K562 (cell line): ENCODE data around the gene GAL3ST2. TPM values are rescaled to one million over a fixed set of nuclear protein-coding genes. Genes with fewer than 3 reads are reported as not detected.

Experiments
- ATAC-seq: fragments of 200-7000 bp; cut with Tn5 transposase; 3 replicates; pipeline ENCODE4 v1.9.1; 2020; ENCODE audit warnings: moderate library complexity
- BruUV-seq: library from RNA; stranded (reverse); fragments of 400-500 nt; replicated peaks from 2 replicates; lab custom pipeline; 2021; lab: Mats Ljungman, UMichigan
- CTCF ChIA-PET: fragments of 300-600 bp; formaldehyde crosslinking; extraction: SDS; loops from one replicate; lab custom pipeline; 2021; ENCODE audit warnings: low intra/inter-chr PET ratio; lab: Yijun Ruan, JAX
- POLR2A ChIA-PET: fragments of 300-600, 350-650 bp; sonication (Branson Sonifier 250); formaldehyde crosslinking; extraction: SDS; loops from one replicate; lab custom pipeline; 2021; ENCODE audit warnings: antibody characterized with exemption, inconsistent platforms; lab: Yijun Ruan, JAX
- DNase-seq, 4 experiments: peaks; one replicate each; pipeline versions ENCODE4 v3.0.0 to v3.0.0-alpha.2; 2011 to 2018; ENCODE audit warnings: low spot score in 3 of 4, mixed read lengths in 3 of 4; ENCODE audit errors: extremely low read depth in 1 of 4
- FAIRE-seq: peaks from 2 replicates; lab custom pipeline; 2011; peaks lifted over from hg19 to GRCh38; lab: Jason Lieb, UNC
- H2AFZ ChIP-seq: 2 replicates; pipeline ENCODE4 v1.6.0; 2011; ENCODE audit warnings: low read depth, low read length, control low read depth, inconsistent platforms
- H3K27ac ChIP-seq: fragments of 200-600 bp; 3 replicates; pipeline ENCODE4 v1.8.0; 2011; ENCODE audit warnings: low read depth, mild to moderate bottlenecking, control low read depth, inconsistent platforms, low read length, moderate library complexity, mixed read lengths; ENCODE audit errors: extremely low read depth
- H3K27me3 ChIP-seq, 2 experiments: fragments of 300-600 bp in 1 of 2; 2 replicates in 1 of 2; 3 replicates in 1 of 2; pipeline versions ENCODE4 v1.6.0 to v1.8.0; 2011; ENCODE audit warnings: inconsistent platforms in 2 of 2, low read length in 2 of 2, mild to moderate bottlenecking in 1 of 2, mixed read lengths in 1 of 2, moderate library complexity in 1 of 2; ENCODE audit not compliant: control insufficient read depth in 2 of 2, insufficient read depth in 2 of 2
- H3K36me3 ChIP-seq: fragments of 300-600 bp; 3 replicates; pipeline ENCODE4 v1.8.0; 2011; ENCODE audit warnings: mild to moderate bottlenecking, low read length, inconsistent platforms; ENCODE audit not compliant: control insufficient read depth, insufficient read depth
- H3K4me1 ChIP-seq, 2 experiments: fragments of 200-600 bp in 1 of 2; replicated peaks in 1 of 2; 2 replicates in 1 of 2; 3 replicates in 1 of 2; pipeline versions ENCODE4 v1.5.1 to v1.8.0; 2011; ENCODE audit warnings: inconsistent platforms in 2 of 2, low read length in 2 of 2, mild to moderate bottlenecking in 1 of 2, mixed read lengths in 1 of 2, moderate library complexity in 1 of 2; ENCODE audit not compliant: control insufficient read depth in 2 of 2, insufficient read depth in 2 of 2
- H3K4me2 ChIP-seq: 2 replicates; pipeline ENCODE4 v1.6.1; 2011; ENCODE audit warnings: low read length, control low read depth, inconsistent platforms, mixed read lengths; ENCODE audit not compliant: insufficient read depth
- H3K4me3 ChIP-seq: fragments of 200-600 bp; sonication (generic), shearing (Covaris generic); 2 replicates; pipeline ENCODE4 v1.5.1; 2016; ENCODE audit warnings: control low read depth, inconsistent platforms
- H3K79me2 ChIP-seq: fragments of 200-600 bp; 3 replicates; pipeline ENCODE4 v1.8.0; 2011; ENCODE audit warnings: low read length, inconsistent platforms; ENCODE audit not compliant: control insufficient read depth, insufficient read depth
- H3K9ac ChIP-seq, 2 experiments: 2 replicates each; pipeline versions ENCODE4 v1.6.0 to v1.6.1; 2011; ENCODE audit warnings: low read depth in 2 of 2, low read length in 2 of 2, control low read depth in 1 of 2, inconsistent platforms in 1 of 2, mild to moderate bottlenecking in 1 of 2, mixed read lengths in 1 of 2; ENCODE audit not compliant: insufficient read depth in 1 of 2
- H3K9me1 ChIP-seq: one replicate; pipeline ENCODE4 v1.6.0; 2011; ENCODE audit warnings: inconsistent platforms, mild to moderate bottlenecking, low read length, moderate library complexity; ENCODE audit not compliant: control insufficient read depth, insufficient read depth
- H3K9me3 ChIP-seq: replicated peaks from 2 replicates; pipeline ENCODE4 v1.5.1; 2011; ENCODE audit warnings: low read depth, low read length, inconsistent platforms; ENCODE audit not compliant: control insufficient read depth, insufficient read depth
- H4K20me1 ChIP-seq: replicated peaks from 2 replicates; pipeline ENCODE4 v1.6.1; 2011; ENCODE audit warnings: low read length, inconsistent platforms, mixed read lengths; ENCODE audit not compliant: control insufficient read depth, insufficient read depth
- EWSR1 ChIP-seq: fragments of 450-650 bp; IDR thresholded peaks from 2 replicates; pipeline ENCODE4 v1.6.1; 2018; ENCODE audit warnings: borderline replicate concordance, mild to moderate bottlenecking, low read depth, moderate library complexity; ENCODE audit not compliant: partially characterized antibody
- NFRKB ChIP-seq: fragments of 450-650 bp; IDR thresholded peaks from 2 replicates; pipeline ENCODE4 v1.6.1; 2016; ENCODE audit warnings: low read depth
- POU5F1 ChIP-seq: fragments of 150-350 bp; IDR thresholded peaks from 2 replicates; pipeline ENCODE4 v1.6.1; 2014; ENCODE audit warnings: borderline replicate concordance, low read length, low read depth, mild to moderate bottlenecking; ENCODE audit not compliant: partially characterized antibody
- SMAD3 ChIP-seq: fragments of 450-650 bp; formaldehyde crosslinking; conservative IDR thresholded peaks from 2 replicates; pipeline ENCODE4 v1.4.0; 2020; ENCODE audit warnings: mild to moderate bottlenecking
- TEAD2 ChIP-seq: fragments of 450-650 bp; IDR thresholded peaks from 2 replicates; pipeline ENCODE4 v1.6.1; 2016; ENCODE audit warnings: missing genetic modification characterization, control low read depth, missing compliant biosample characterization
- ZNF655 ChIP-seq: fragments of 250-450 bp; sonication (Bioruptor Pico); IDR thresholded peaks from 2 replicates; pipeline ENCODE4 v1.5.0; 2021
- WGBS: fragments of 100-300 bp; shearing (Covaris generic); methylation state at CpG from one replicate; pipeline ENCODE4 v1.1.6; 2016; ENCODE audit warnings: low coverage, mixed read lengths; ENCODE audit not compliant: insufficient coverage; ENCODE audit errors: missing lambda C conversion rate; 5-methylcytosine and 5-hydroxymethylcytosine counted together
- in situ Hi-C: fragments of 300-500 bp; cut with MboI; formaldehyde crosslinking; loops from 4 replicates; pipeline ENCODE4 v1.15.0; 2018; ENCODE audit warnings: inconsistent platforms, mixed read lengths
- intact Hi-C: fragments of 100-400 bp; cut with micrococcal nuclease; formaldehyde crosslinking; loops from 2 replicates; pipeline ENCODE4 v1.14.2; 2022
- polyA plus RNA-seq, 8 experiments: library from polyadenylated mRNA; depleted of rRNA in 4 of 8; stranded (reverse) in 5 of 8; unstranded in 3 of 8; fragments of >200 nt; fragmentation: Nextera tagmentation in 2 of 8; fragmentation: Illumina TruSeq in 1 of 8; extraction: Ambion mirVana in 2 of 8; extraction: Trizol in 1 of 8; gene quantifications; 2 replicates each; pipeline versions ENCODE4 v1.2.1 to v1.2.3, GENCODE V29; 2011 to 2014; ENCODE audit warnings: inconsistent platforms in 1 of 8, missing spikeins in 1 of 8
- total RNA-seq, 7 experiments: library from RNA; depleted of rRNA in 6 of 7; stranded (reverse); fragments of >200 nt in 6 of 7; fragmentation: Illumina TruSeq in 2 of 7; extraction: Trizol in 2 of 7; gene quantifications; 2 replicates each; pipeline versions ENCODE4 v1.2.1 to v1.2.3, GENCODE V29; 2011 to 2021; ENCODE audit warnings: low replicate concordance in 1 of 7

The GAL3ST2 gene
- total and polyA plus RNA-seq, 9 of the 15 experiments (the other 6 are each of a cell fraction or from before 2014, with no cell fraction given): 0.42 TPM; not detected in 8

- H3K36me3 ChIP-seq: peaks cover 61% of the 10 kb centered on the region; the same call in 2 of the 3 replicates
- H3K9me1 ChIP-seq: no peaks in the 10 kb centered on the region
- H3K79me2 ChIP-seq: no peaks in the 10 kb centered on the region
- H3K4me1 ChIP-seq: no peaks in the 10 kb centered on the region; a peak in 1 of 5 replicates
- DNase-seq (no peak), ATAC-seq (no peak), FAIRE-seq (no peak)
- H3K9me3 ChIP-seq: no peaks in the 10 kb centered on the region
- TF ChIP-seq TEAD2 (tag) (no peak), SMAD3 (CRISPR knock-in tag) (no peak), POU5F1 (no peak), NFRKB (no peak), ZNF655 (CRISPR knock-in tag) (no peak), EWSR1 (no peak)
- CTCF ChIA-PET: no interaction called here
- intact Hi-C loops (no loop called here), in situ Hi-C loops (no loop called here)
- H3K4me3 ChIP-seq: no peak overlapping the region
- no peak overlapping the region for H3K27ac ChIP-seq
- no peaks in the 10 kb centered on the region for H4K20me1 ChIP-seq
- no peak overlapping the region for H2AFZ ChIP-seq
- H3K4me2 ChIP-seq: no peak overlapping the region
- POLR2A ChIA-PET: interaction anchor here (0.7 kb wide), 1 partner anchor 132 kb away, joined by 3 read pairs; no protein-coding TSS in a partner anchor
- no peaks in the 10 kb centered on the region for H3K27me3 ChIP-seq
- no TSS peak for BruUV-seq
- H3K9ac ChIP-seq: no peak overlapping the region; a peak in 1 of 4 replicates
- WGBS: 100% methylated on average over 7 of the region's 17 CpGs
Measured at GRCh38 chr2:241753493-241753892, 23.1 kb upstream of the GAL3ST2 start.
